Posterior cingulate gyrus (tissue), 11 donors: ENCODE measurements around the gene DEFB108B.
"Not testable (repeated sequence)": the region's sequence is repeated elsewhere in the genome, so short reads cannot be mapped to it uniquely, and the experiment has no call there.

ENCODE experiments used
- DNase-seq, 10 donors: peaks; one replicate each; pipeline versions ENCODE4 v3.0.0 to v3.0.0-alpha.2; 2020 to 2021; ENCODE audit warnings: mixed read lengths in 3 of 10
- intact Hi-C: fragments of 100-400 bp; cut with DNase I; formaldehyde crosslinking; loops from one replicate; pipeline ENCODE4 v1.15.1; 2023

Gene DEFB108B

GRCh38 chr11:71813481-71814355, 19.3 kb upstream of the DEFB108B start:
- intact Hi-C loops: not testable (repeated sequence)
- DNase-seq: peak; percentile 76 to 98 (median 85)

DNA sequence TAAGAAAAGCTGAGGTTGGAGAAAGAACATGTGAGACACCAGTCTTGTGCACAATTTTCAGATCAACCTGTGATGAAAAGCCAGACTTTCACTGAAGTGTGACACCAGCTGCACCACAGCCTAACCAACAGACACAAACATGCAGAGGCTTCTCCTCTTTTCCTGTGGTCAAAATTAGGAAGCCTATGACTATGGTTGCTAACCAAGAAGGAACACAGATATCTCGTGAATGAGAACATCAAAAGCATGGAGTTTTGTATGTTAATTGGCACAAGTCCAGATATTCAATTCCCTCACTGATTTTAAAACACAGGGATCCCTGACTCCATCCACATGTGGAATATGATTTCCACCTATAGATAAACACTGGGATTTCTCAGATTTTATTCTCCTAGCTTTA, 11.5 kb upstream of the DEFB108B start:
- DNase-seq, intact Hi-C loops: not testable (repeated sequence)

DNA sequence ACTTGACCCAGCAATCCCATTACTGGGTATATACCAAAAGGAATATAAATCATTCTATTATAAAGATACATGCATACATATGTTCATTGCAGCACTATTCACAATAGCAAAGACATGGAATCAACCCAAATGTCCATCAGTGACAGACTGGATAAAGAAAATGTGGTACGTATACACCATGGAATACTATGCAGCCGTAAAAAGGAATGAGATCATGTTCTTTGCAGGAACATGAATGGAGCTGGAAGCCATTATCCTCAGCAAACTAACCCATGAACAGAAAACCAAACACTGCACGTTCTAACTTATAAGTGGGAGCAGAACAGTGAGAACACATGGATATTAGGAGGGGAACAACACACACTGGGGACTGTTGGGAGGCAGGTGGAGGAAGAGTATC, 3.8 kb upstream of the DEFB108B start:
- not testable (repeated sequence) for DNase-seq

DNA sequence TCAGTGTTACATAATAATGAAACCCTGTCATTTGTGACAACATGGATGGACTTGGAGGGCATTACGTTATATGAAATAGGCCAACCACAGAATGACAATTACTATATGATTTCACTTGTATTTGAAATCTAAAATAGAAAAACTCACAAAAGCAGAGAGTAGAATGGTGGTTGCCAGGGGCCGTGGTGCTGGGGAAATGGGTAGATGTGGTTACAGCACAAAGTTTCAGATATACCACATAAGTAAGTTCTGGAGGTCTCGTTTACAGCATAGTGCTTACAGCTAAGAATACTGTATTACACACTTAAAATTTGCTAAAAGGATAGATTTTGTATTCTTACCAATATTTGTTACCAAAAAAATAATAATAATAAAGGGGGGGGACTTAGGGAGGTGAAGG, 3.3 kb upstream of the DEFB108B start:
- intact Hi-C loops, DNase-seq: not testable (repeated sequence)

More for the DNA sequence above, 3.8 kb upstream of the DEFB108B start:
- intact Hi-C loops: not testable (repeated sequence)

- DNase-seq, intact Hi-C loops: not testable (repeated sequence)
Observed at GRCh38 chr11:71842720-71843119, 9.7 kb downstream of the DEFB108B start.

DNA sequence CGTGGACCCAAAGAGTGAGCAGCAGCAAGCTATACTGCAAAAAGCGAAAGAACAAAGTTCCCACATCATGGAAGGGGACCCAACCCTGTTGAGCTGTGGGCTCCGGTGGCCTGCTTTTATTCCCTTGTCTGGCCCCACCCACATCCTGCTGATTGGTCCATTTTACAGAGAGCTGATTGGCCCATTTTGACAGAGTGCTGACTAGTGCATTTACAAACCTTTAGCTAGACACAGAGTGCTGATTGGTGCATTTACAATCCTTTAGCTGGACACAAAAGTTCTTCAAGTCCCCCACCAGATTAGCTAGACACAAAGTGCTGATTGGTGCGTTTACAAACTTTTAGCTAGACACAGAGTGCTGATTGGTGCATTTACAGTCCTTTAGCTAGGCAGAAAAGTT, 10.4 kb downstream of the DEFB108B start:
- DNase-seq, intact Hi-C loops: not testable (repeated sequence)

DNA sequence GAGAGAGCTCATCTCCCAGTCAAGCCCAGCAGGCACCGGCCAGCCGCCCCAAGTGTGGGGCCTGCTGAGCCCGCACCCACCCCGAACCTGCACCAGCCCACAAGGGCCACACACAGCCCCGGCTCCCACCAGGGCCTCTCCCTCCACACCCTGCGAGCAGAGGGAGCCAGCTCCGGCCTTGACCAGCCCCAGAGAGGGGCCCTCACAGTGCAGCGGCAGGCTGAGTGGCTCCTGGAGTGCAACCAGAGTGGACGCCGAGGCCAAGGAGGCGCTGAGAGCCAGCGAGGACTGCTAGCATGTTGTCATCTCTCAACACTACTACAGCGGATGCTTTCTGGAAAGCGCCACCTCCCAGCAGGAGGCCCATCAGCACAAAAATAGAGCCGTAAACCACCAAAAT, 10.9 kb downstream of the DEFB108B start:
- DNase-seq: peak in 3 of 10 donors; percentile 35 to 76 (median 75)
- intact Hi-C loops: no loop called here

GRCh38 chr11:71853895-71854294, 20.9 kb downstream of the DEFB108B start:
- intact Hi-C loops, DNase-seq: not testable (repeated sequence)

DNA sequence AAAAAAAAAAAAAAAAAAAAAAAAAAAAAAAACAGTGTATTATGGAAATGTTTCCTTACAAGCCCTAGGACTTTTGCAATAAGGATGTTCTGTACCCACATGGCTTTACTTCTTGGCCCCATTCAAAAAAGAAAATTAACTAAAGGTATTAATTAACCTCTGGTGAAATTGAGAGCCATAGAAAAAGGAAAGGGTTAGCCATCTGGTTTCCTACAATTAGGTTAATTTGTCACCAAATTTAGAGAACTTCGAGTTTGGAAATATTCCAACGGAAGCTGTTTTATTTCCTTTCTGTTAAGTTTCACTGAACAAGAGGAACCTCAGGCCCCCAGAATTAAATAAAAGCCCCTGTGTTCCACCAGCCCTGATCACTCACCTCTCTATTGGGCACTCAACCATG, 22.9 kb downstream of the DEFB108B start:
- DNase-seq, intact Hi-C loops: not testable (repeated sequence)

DNA sequence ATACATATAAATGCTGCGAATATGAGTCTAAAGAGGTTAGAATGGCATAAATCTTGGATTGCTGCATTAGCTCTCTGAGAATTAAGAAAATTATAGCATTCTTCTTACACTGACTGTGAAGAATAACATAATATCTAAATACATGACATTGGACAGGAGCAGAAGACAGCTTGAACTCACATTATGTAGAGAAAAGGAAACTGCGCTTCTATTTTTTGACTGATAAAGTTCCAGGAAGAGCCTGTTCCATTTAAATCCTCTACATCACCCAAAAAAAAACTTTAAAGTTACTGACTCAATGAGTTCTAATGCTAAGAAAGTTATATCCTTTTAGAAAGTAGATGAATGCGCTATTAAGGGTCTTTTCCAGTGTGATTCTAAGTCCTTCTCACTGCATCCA, 27.8 kb downstream of the DEFB108B start:
- DNase-seq, intact Hi-C loops: not testable (repeated sequence)

GRCh38 chr11:71863978-71864627, 31.1 kb downstream of the DEFB108B start:
- not testable (repeated sequence) for DNase-seq

DNA sequence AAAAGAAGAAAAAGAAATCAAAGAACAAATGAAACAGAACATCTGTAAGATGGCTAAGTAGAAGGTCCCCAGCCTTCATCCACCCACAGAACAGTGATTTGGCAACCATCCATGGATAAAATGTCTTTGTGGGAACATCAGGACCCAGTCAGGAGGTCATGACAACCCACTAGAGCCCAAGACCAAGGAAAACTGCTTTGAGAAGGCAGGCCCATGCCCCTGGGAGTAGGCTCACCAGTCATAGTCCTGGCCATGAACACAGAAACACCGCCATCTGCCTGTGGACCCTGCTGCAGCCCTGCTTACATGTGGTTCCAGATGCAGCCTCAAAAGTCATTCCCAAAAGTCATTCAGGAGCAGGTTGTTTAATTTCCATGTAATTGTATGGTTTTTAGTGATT, 34.2 kb downstream of the DEFB108B start:
- intact Hi-C loops, DNase-seq: not testable (repeated sequence)

More at GRCh38 chr11:71863978-71864627, 31.1 kb downstream of the DEFB108B start:
- intact Hi-C loops: not testable (repeated sequence)

GRCh38 chr11:71869931-71870330, 36.9 kb downstream of the DEFB108B start:
- intact Hi-C loops: not testable (repeated sequence)

GRCh38 chr11:71870661-71871060, 37.7 kb downstream of the DEFB108B start:
- intact Hi-C loops, DNase-seq: not testable (repeated sequence)

More at GRCh38 chr11:71869931-71870330, 36.9 kb downstream of the DEFB108B start:
- DNase-seq: not testable (repeated sequence)

GRCh38 chr11:71876262-71876661, 43.3 kb downstream of the DEFB108B start:
- DNase-seq, intact Hi-C loops: not testable (repeated sequence)

DNA sequence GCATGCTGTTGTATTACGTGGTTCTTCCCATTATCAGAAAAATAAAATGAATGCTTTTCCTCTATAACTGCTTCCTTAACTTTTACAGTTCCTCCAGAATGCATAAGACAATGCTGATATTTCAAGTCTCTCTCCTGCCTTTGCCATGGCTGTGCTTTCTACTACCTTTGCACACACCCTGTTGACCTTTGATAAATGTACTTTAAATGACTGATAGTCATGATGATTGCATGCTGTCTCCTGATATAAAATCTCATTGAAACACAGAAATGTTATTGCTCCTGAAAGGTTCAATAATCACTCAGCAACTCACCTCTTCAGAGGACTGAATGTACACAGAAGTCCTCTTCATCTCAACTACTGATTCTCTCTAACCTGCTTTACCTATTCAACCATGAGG, 45.1 kb downstream of the DEFB108B start, which contains the start of gene DEFB131B:
TSS of gene DEFB131B (plus strand) at position 395 of the 400 bp plus-strand sequence. CDS start at position 395, 0 bp downstream.
- DNase-seq, intact Hi-C loops: not testable (repeated sequence)

DNA sequence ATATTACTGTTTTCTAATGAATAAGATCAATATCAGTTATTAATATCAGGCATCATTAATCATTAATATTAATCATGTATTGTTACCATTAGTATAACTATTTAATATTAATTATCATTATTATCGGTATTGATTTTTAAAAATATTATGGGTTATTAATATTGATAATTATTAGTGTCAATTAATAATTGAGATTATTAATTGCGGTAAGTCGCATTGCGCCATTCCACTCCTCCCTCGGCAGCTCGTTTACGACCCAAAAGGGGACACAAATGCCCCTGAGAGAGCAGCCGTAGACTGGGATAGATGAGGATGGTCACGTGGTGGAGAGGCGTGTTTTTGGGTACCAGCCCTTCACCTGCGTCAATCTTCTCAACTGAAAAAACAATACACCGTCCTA, 52.8 kb downstream of the DEFB108B start:
- intact Hi-C loops: not testable (repeated sequence)

More for the DNA sequence above, 52.8 kb downstream of the DEFB108B start:
- not testable (repeated sequence) for DNase-seq
